ENCODE results near the gene PPP4R3A.
"Not testable (repeated sequence)": the region's sequence is repeated elsewhere in the genome, so short reads cannot be mapped to it uniquely, and the experiment has no call there.

PPP4R3A gene

DNA sequence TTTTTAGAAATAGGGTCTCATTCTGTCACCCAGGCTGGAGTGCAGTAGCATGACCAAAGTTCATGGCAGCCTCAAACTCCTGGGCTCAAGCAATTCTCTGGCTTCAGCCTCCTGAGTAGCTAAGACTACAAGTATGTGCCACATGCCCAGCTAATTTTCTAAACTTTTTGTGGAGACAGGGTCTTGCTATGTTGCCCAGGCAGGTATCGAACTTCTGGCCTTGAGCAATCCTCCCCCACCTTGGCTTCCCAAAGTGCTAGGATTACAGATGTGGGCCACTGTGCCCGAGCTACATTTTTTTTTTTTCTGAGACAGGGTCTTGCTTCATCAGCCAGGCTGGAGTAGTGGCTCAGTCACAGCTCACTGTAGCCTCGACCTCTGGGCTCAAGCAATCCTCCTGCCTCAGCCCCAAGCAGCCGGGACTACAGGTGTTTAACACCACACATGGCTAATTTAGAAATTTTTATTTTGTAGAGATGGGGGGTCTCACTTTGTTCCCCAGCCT is 7.1 kb downstream of the PPP4R3A start:
- no peak for DNase-seq (ENCODE audit: low read depth)

GRCh38 chr14:91501951-91502930 is 7.9 kb downstream of the PPP4R3A start:
- DNase-seq (ENCODE audit: low read depth) = no peak

DNA sequence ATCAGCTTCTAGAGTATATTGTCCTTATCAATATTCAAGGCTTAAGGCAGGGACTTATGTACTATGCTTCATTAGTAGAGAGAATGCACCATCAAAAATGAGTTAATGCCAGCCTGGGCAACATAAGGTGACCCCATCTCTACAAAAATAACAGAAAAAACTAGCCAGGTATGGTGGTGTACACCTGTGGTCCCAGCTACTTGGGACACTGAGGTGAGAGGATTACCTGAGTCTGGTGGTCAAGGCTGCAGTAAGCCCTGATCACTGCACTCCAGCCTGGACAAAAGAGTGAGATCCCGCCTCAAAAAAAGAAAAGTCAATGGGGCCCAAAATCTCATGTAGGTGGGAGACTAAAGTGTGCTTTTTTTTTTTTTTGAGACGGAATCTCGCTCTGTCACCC is 8.8 kb downstream of the PPP4R3A start:
- no peak for DNase-seq (ENCODE audit: low read depth)

DNA sequence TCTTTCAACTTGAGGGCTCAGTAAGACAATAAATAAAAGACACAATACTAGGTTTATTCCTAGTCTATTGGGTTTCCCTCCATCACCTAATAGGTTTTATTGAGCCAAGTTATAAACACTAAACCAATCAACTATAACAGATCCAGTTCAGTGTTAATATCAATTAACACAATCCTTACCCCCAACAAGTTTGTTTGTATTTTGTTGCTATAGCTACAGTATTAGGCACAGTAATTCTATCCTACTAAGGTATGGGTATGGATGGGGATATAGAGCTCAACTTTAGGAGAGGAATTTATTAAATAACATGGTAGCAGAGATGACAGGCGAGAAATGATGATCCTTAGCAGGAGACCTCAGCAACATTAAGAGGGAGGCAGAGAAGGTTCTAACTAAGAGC is 13.3 kb downstream of the PPP4R3A start:
- DNase-seq (ENCODE audit: low read depth) = no peak

GRCh38 chr14:91494392-91495065 is 15.6 kb downstream of the PPP4R3A start:
- not testable (repeated sequence) for DNase-seq (ENCODE audit: low read depth)

DNA sequence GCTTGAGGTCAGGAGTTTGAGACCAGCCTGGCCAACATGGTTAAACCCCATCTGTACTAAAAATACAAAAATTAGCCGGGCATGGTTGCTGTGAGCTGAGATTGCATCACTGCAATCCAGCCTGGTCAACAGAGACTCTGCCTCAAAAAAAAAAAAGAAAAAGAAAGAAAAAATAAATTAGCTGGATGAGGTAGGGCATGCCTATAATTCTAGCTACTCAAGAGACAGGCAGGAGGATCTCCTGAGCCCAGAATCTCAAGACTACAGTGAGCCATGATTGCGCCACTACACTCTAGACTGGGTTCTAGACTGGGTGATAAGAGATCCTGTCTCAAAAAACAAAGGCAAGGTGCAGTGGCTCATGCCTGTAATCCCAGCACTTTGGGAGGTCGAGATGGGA is 16.9 kb downstream of the PPP4R3A start:
- DNase-seq (ENCODE audit: low read depth) = no peak

GRCh38 chr14:91484744-91485143 is 25.4 kb downstream of the PPP4R3A start:
- no peak for DNase-seq (ENCODE audit: low read depth)

DNA sequence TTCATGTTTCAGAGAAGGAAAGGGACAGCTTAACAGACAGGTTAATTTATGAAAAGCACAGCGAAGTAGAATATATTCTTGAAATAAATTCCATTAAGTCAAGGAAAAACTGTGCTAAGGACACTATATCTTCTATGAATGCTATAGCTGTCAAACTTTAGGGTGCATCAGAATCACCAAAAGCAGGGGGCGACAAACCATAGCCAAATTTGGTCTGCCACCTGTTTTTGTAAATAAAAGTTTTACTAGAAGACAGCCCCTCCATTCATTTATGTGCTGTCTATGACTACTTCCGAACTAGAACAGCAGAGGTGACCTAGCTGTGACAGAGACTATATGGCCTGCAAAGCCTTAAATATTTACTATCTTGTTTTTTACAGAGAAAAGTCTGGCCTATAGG is 25.9 kb downstream of the PPP4R3A start:
- DNase-seq (ENCODE audit: low read depth) = no peak

DNA sequence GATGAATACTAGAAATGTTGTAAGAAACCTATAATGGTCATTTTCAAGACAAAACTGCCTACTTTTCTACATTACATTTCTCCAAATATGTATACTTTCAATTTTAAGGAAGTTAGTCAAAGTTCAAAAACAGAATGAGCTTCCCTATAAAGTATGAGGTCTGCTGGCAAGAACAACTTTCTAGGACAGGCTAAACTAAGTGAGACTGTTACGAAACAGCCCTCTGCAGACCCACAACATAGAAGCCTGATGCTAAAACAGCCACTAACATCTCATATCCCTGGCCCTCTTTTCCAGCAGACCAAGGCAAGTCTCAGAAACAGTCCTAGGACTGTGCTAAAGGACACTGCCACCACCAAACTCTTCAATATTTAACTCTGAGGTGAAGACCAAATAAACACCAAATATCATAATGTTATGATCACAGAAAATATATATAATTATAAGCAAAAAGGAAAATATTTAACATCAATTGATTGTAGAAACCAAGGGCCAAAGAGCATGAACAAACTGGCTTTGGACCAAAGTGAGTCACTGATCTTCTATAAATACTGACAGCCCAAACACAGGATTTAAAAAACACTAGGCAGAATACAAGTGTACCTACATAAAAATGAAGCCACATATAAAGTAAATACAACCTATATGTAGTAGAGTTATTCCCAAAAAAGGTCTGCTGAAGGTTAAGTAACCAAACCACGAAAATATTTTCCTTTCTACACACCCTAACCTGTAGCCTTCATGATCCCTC is 27.7 kb downstream of the PPP4R3A start:
- no peak for DNase-seq (ENCODE audit: low read depth)

DNA sequence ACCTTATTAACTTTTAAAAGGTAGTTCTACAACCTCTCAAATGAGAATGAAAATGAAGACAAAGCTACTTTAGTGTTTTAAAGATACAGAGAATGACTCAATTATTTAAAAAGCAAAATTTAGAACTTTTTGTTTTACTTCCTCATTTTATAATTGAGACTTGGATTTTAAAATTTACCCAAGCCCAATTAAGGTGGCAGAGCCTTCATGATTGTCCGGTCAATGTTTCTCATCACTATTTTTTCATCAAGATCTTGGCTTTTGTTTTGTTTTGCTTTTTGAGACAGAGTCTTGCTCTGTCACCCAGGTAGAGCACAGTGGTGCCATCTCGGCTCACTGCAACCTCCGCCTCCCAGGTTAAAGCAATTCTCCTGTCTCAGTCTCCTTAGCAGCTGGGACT is 32.7 kb downstream of the PPP4R3A start:
- DNase-seq (ENCODE audit: low read depth) = no peak

DNA sequence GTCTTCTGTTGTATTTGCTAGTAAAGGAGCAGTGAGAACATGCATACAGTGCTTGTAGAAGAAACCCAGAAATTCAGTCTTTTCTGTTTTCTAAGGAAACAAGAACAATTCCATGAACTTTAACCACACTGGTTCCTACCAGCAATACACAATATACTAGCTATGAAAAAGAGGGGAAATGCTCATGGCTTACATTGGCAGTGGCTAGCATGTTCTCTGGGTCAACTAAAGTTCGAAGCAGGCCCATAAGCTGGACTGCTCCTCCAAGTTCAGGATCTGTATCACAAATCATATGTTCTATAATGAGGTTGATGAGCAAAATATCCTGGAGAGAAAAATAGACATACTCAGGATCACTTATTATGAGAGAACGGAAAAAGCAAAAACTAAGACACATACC is 37.1 kb downstream of the PPP4R3A start:
- no peak for DNase-seq (ENCODE audit: low read depth)

GRCh38 chr14:91470216-91470615 is 39.9 kb downstream of the PPP4R3A start:
- DNase-seq (ENCODE audit: low read depth) = no peak

GRCh38 chr14:91466192-91466591 is 43.9 kb downstream of the PPP4R3A start:
- no peak for DNase-seq (ENCODE audit: low read depth)

DNA sequence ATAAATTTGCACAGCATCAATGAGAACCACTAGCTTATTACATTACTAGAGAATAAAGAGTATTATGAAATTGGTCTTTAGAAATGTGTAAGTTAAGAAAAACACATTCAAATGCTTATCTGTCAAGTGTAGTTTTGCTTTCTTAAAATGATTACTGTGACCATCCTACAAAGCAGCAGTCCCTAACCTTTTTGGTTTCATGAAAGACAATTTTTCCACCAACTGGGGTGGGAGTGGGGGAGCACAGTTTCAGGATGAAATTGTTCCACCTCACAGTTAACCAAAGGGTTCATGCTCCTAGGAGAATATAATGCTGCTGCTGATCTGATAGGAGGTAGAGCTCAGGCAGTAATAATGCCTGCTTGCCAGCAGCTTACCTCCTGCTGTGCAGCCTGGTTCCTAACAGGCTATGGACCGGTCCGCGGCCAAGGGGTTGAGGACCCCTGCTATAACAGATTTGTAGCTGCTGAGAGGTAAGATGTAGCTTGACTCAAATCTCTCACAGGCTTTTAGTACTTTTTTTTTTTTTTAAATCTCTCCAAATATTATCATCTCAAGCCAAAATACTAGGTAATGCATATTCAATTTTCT is 45.4 kb downstream of the PPP4R3A start:
- DNase-seq (ENCODE audit: low read depth) = peak; percentile 13

GRCh38 chr14:91458612-91459011 is 51.5 kb downstream of the PPP4R3A start:
- DNase-seq (ENCODE audit: low read depth) = no peak

DNA sequence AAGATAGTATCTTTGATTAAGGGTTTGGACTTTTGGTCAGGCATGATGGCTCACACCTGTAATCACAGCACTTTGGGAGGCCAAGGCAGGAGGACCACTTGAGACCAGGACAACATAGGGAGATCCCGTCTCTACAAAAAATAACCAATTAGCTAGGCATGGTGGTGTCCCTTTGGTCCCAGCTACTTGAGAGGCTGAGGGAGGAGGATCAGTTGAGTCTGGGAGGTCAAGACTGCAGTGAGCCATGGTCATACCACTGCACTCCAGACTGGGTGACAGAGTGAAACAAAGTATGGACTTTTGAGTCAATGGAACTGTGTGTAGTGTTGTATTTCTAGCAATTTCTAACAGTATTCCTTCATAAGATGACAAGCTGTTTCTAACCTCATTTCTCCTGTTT is 53.8 kb downstream of the PPP4R3A start:
- no peak for DNase-seq (ENCODE audit: low read depth)

GRCh38 chr14:91454580-91454979 is 55.5 kb downstream of the PPP4R3A start:
- DNase-seq (ENCODE audit: low read depth) = no peak

GRCh38 chr14:91454155-91454554 is 56.0 kb downstream of the PPP4R3A start:
- DNase-seq (ENCODE audit: low read depth) = no peak

DNA sequence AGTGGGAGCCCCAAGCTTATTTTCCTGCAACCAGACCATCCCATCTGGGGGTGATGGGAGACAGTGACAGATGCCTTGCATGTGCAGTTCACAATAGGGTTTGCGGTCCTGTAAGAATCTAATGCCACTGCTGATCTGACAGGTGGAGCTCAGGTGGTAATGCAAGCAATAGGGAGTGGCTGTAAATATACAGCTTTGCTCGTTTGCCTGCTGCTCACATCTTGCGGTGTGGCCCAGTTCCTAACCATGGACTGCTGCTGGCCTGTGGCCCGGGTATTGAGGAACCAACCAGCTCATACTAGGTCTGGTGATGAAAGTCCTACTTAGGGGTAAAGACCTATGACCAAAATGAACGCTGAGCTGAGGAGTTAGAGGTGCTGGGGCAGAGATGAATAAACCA is 56.4 kb downstream of the PPP4R3A start:
- DNase-seq (ENCODE audit: low read depth) = no peak

- no peak for DNase-seq (ENCODE audit: low read depth)
Observed at GRCh38 chr14:91444335-91445020, 65.6 kb downstream of the PPP4R3A start.

- DNase-seq (ENCODE audit: low read depth) = no peak
Observed at GRCh38 chr14:91439345-91439744, 70.8 kb downstream of the PPP4R3A start.

Measured in activated T-cell treated with anti-CD3 and anti-CD28 coated beads for 48 hours (primary cell).